ENCODE data around the gene PRKCE.

PRKCE gene

GRCh38 chr2:45778720-45779171 is 127.3 kb downstream of the PRKCE start:
- Histone ChIP-seq H3K9me3 (ENCODE audit: control insufficient read depth, low read length) (no peaks in the 10 kb centered on the region), H3K4me3 (ENCODE audit: extremely low read depth, insufficient read depth, low read length, poor library complexity, severe bottlenecking) (no peak overlapping the region), H3K4me1 (ENCODE audit: control insufficient read depth, insufficient read depth, low read length, poor library complexity, severe bottlenecking) (peaks cover 44% of the 10 kb centered on the region), H3K36me3 (ENCODE audit: control insufficient read depth, insufficient read depth, low read length) (peaks cover 3% of the 10 kb centered on the region), H3K27ac (ENCODE audit: low read depth, low read length, severe bottlenecking) (no peak overlapping the region)
- 84 to 88% methylated on average over 7 to 9 of the region's 11 CpGs for WGBS, 2 experiments (ENCODE audit: insufficient coverage in 2 of 2)

GRCh38 chr2:45780541-45781463 is 129.3 kb downstream of the PRKCE start:
- peaks cover 3% of the 10 kb centered on the region for H3K36me3 ChIP-seq (ENCODE audit: control insufficient read depth, insufficient read depth, low read length)
- no peak overlapping the region for H3K27ac ChIP-seq (ENCODE audit: low read depth, low read length, severe bottlenecking)
- WGBS, 2 experiments (ENCODE audit: insufficient coverage in 2 of 2): 81 to 95% methylated on average over 5 to 6 of the region's 10 CpGs
- peaks cover 31% of the 10 kb centered on the region for H3K4me1 ChIP-seq (ENCODE audit: control insufficient read depth, insufficient read depth, low read length, poor library complexity, severe bottlenecking)
- H3K4me3 ChIP-seq (ENCODE audit: extremely low read depth, insufficient read depth, low read length, poor library complexity, severe bottlenecking): no peak overlapping the region
- H3K9me3 ChIP-seq (ENCODE audit: control insufficient read depth, low read length): no peaks in the 10 kb centered on the region

- Histone ChIP-seq H3K4me1 (ENCODE audit: control insufficient read depth, insufficient read depth, low read length, poor library complexity, severe bottlenecking) (peaks cover 30% of the 10 kb centered on the region), H3K9me3 (ENCODE audit: control insufficient read depth, low read length) (no peaks in the 10 kb centered on the region), H3K4me3 (ENCODE audit: extremely low read depth, insufficient read depth, low read length, poor library complexity, severe bottlenecking) (no peak overlapping the region), H3K27ac (ENCODE audit: low read depth, low read length, severe bottlenecking) (no peak overlapping the region), H3K36me3 (ENCODE audit: control insufficient read depth, insufficient read depth, low read length) (peaks cover 3% of the 10 kb centered on the region)
- no CpG with 5 or more reads among the region's 5 CpGs for WGBS, 2 experiments (ENCODE audit: insufficient coverage in 2 of 2)
Measured at GRCh38 chr2:45781464-45781811, 130.0 kb downstream of the PRKCE start.

GRCh38 chr2:45782436-45782835 is 131.0 kb downstream of the PRKCE start:
- Histone ChIP-seq H3K4me1 (ENCODE audit: control insufficient read depth, insufficient read depth, low read length, poor library complexity, severe bottlenecking) (peaks cover 31% of the 10 kb centered on the region), H3K9me3 (ENCODE audit: control insufficient read depth, low read length) (no peaks in the 10 kb centered on the region), H3K36me3 (ENCODE audit: control insufficient read depth, insufficient read depth, low read length) (peaks cover 2% of the 10 kb centered on the region), H3K27ac (ENCODE audit: low read depth, low read length, severe bottlenecking) (peak overlapping the region; percentile 67), H3K4me3 (ENCODE audit: extremely low read depth, insufficient read depth, low read length, poor library complexity, severe bottlenecking) (no peak overlapping the region)
- WGBS, 2 experiments (ENCODE audit: insufficient coverage in 2 of 2): 95 to 100% methylated on average over 3 to 4 of the region's 4 CpGs

- 83% methylated on average over 1 of the region's 4 CpGs; no CpG with 5 or more reads in 1 of the 2 experiments for WGBS, 2 experiments (ENCODE audit: insufficient coverage in 2 of 2)
- Histone ChIP-seq H3K4me3 (ENCODE audit: extremely low read depth, insufficient read depth, low read length, poor library complexity, severe bottlenecking) (no peak overlapping the region), H3K9me3 (ENCODE audit: control insufficient read depth, low read length) (no peaks in the 10 kb centered on the region), H3K4me1 (ENCODE audit: control insufficient read depth, insufficient read depth, low read length, poor library complexity, severe bottlenecking) (peaks cover 31% of the 10 kb centered on the region), H3K36me3 (ENCODE audit: control insufficient read depth, insufficient read depth, low read length) (no peaks in the 10 kb centered on the region), H3K27ac (ENCODE audit: low read depth, low read length, severe bottlenecking) (peak overlapping the region; percentile 67)
Measured at GRCh38 chr2:45782986-45783385, 131.5 kb downstream of the PRKCE start.

GRCh38 chr2:45786030-45786835 is 134.8 kb downstream of the PRKCE start:
- H3K9me3 ChIP-seq (ENCODE audit: control insufficient read depth, low read length): no peaks in the 10 kb centered on the region
- H3K4me3 ChIP-seq (ENCODE audit: extremely low read depth, insufficient read depth, low read length, poor library complexity, severe bottlenecking): no peak overlapping the region
- H3K27ac ChIP-seq (ENCODE audit: low read depth, low read length, severe bottlenecking): no peak overlapping the region
- 93 to 95% methylated on average over 10 of the region's 10 CpGs for WGBS, 2 experiments (ENCODE audit: insufficient coverage in 2 of 2)
- H3K4me1 ChIP-seq (ENCODE audit: control insufficient read depth, insufficient read depth, low read length, poor library complexity, severe bottlenecking): peaks cover 43% of the 10 kb centered on the region
- no peaks in the 10 kb centered on the region for H3K36me3 ChIP-seq (ENCODE audit: control insufficient read depth, insufficient read depth, low read length)

GRCh38 chr2:45786836-45787357 is 135.4 kb downstream of the PRKCE start:
- no peak overlapping the region for H3K4me3 ChIP-seq (ENCODE audit: extremely low read depth, insufficient read depth, low read length, poor library complexity, severe bottlenecking)
- peaks cover 42% of the 10 kb centered on the region for H3K4me1 ChIP-seq (ENCODE audit: control insufficient read depth, insufficient read depth, low read length, poor library complexity, severe bottlenecking)
- H3K27ac ChIP-seq (ENCODE audit: low read depth, low read length, severe bottlenecking): no peak overlapping the region
- H3K36me3 ChIP-seq (ENCODE audit: control insufficient read depth, insufficient read depth, low read length): no peaks in the 10 kb centered on the region
- WGBS, 2 experiments (ENCODE audit: insufficient coverage in 2 of 2): 90 to 95% methylated on average over 8 to 10 of the region's 10 CpGs
- H3K9me3 ChIP-seq (ENCODE audit: control insufficient read depth, low read length): no peaks in the 10 kb centered on the region

GRCh38 chr2:45788401-45788800 is 136.9 kb downstream of the PRKCE start:
- 86 to 90% methylated on average over 1 of the region's 3 CpGs for WGBS, 2 experiments (ENCODE audit: insufficient coverage in 2 of 2)
- Histone ChIP-seq H3K36me3 (ENCODE audit: control insufficient read depth, insufficient read depth, low read length) (no peaks in the 10 kb centered on the region), H3K4me1 (ENCODE audit: control insufficient read depth, insufficient read depth, low read length, poor library complexity, severe bottlenecking) (peaks cover 27% of the 10 kb centered on the region), H3K9me3 (ENCODE audit: control insufficient read depth, low read length) (no peaks in the 10 kb centered on the region), H3K27ac (ENCODE audit: low read depth, low read length, severe bottlenecking) (no peak overlapping the region), H3K4me3 (ENCODE audit: extremely low read depth, insufficient read depth, low read length, poor library complexity, severe bottlenecking) (no peak overlapping the region)

- Histone ChIP-seq H3K4me1 (ENCODE audit: control insufficient read depth, insufficient read depth, low read length, poor library complexity, severe bottlenecking) (peaks cover 28% of the 10 kb centered on the region), H3K4me3 (ENCODE audit: extremely low read depth, insufficient read depth, low read length, poor library complexity, severe bottlenecking) (no peak overlapping the region), H3K36me3 (ENCODE audit: control insufficient read depth, insufficient read depth, low read length) (no peaks in the 10 kb centered on the region), H3K9me3 (ENCODE audit: control insufficient read depth, low read length) (no peaks in the 10 kb centered on the region), H3K27ac (ENCODE audit: low read depth, low read length, severe bottlenecking) (no peak overlapping the region)
Measured at GRCh38 chr2:45789317-45789716, 137.8 kb downstream of the PRKCE start.

- Histone ChIP-seq H3K36me3 (ENCODE audit: control insufficient read depth, insufficient read depth, low read length) (no peaks in the 10 kb centered on the region), H3K27ac (ENCODE audit: low read depth, low read length, severe bottlenecking) (peak overlapping the region; percentile 50), H3K9me3 (ENCODE audit: control insufficient read depth, low read length) (no peaks in the 10 kb centered on the region), H3K4me3 (ENCODE audit: extremely low read depth, insufficient read depth, low read length, poor library complexity, severe bottlenecking) (no peak overlapping the region), H3K4me1 (ENCODE audit: control insufficient read depth, insufficient read depth, low read length, poor library complexity, severe bottlenecking) (peaks cover 33% of the 10 kb centered on the region)
- WGBS, 2 experiments (ENCODE audit: insufficient coverage in 2 of 2): 83 to 90% methylated on average over 9 to 10 of the region's 10 CpGs
Measured at GRCh38 chr2:45789961-45790723, 138.7 kb downstream of the PRKCE start.
